SK-N-MC (cell line): ENCODE measurements around the gene LPCAT3.
A peak's percentile ranks its signal among the peaks of the same experiment; 100 is the strongest.

Experiments used
- DNase-seq: peaks from one replicate; pipeline ENCODE4 v3.0.0-alpha.2; 2011; ENCODE audit warnings: low read depth, low spot score
- H3K27ac ChIP-seq: fragments of 200-600 bp; sonication (generic); 2 replicates; pipeline ENCODE4 v1.5.1; 2016; ENCODE audit warnings: mixed run types
- H3K36me3 ChIP-seq: fragments of 200-600 bp; sonication (generic); 2 replicates; pipeline ENCODE4 v1.6.1; 2017; ENCODE audit warnings: antibody characterized with exemption, low read length, mixed read lengths; ENCODE audit not compliant: insufficient read depth
- H3K4me3 ChIP-seq: fragments of 200-600 bp; sonication (generic); 2 replicates; pipeline ENCODE4 v1.5.1; 2016
- H3K9ac ChIP-seq: fragments of 200-600 bp; sonication (generic); 2 replicates; pipeline ENCODE4 v1.8.0; 2017; ENCODE audit warnings: mixed run types, mixed read lengths; ENCODE audit not compliant: insufficient read length
- H3K9me3 ChIP-seq: fragments of 200-600 bp; sonication (generic); 2 replicates; pipeline ENCODE4 v1.6.1; 2017; ENCODE audit warnings: low read depth, mild to moderate bottlenecking, antibody characterized with exemption, low read length, moderate library complexity, mixed read lengths
- EZH2 ChIP-seq: fragments of 200-600 bp; sonication (generic); IDR thresholded peaks from one replicate; pipeline ENCODE4 v1.6.1; 2017; ENCODE audit warnings: antibody characterized with exemption
- FOXP2 ChIP-seq: optimal IDR thresholded peaks from 2 replicates; pipeline ENCODE3; 2011; ENCODE audit warnings: mild to moderate bottlenecking, moderate library complexity; ENCODE audit not compliant: insufficient read depth; ENCODE audit errors: extremely low read length, control extremely low read depth
- POLR2AphosphoS5 ChIP-seq: IDR thresholded peaks from 2 replicates; pipeline ENCODE4 v1.6.1; 2012; ENCODE audit warnings: mild to moderate bottlenecking, low read depth, low read length, borderline replicate concordance

Gene LPCAT3

DNA sequence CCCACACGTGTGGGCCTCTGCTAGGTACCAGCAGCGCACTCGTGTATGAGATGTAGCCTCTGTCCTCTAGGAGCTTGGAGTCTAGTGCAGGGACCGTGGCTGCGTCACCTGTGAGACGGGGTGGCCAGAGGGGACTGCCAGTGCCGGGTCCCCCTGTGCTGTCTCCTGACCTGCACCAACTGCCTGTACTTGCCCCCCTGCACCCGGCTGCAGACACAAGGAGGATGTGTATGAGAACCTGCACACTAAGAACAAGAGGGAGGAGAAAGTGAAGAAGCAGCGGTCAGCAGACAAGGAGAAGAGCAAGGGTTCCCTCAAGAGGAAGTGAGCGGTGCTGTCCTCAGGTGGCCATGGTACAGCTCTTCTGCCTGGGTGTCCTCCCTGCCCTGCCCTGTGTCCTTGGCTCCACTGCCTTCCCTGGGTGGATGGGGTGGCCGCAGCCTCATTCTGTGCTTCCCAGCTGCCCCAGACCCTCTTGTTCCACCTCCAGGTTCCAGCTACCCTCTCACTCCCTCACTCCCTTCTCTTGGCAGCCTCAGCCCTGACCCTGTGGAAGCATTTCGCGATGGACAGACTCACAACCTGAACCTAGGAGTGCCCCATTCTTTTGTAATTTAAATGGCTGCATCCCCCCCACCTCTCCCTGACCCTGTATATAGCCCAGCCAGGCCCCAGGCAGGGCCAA lies 57.5 kb downstream of the LPCAT3 start:
- Histone ChIP-seq H3K4me3 (no peak overlapping the region), H3K27ac (peak overlapping the region; percentile 94), H3K9ac (peak overlapping the region; percentile 73)

DNA sequence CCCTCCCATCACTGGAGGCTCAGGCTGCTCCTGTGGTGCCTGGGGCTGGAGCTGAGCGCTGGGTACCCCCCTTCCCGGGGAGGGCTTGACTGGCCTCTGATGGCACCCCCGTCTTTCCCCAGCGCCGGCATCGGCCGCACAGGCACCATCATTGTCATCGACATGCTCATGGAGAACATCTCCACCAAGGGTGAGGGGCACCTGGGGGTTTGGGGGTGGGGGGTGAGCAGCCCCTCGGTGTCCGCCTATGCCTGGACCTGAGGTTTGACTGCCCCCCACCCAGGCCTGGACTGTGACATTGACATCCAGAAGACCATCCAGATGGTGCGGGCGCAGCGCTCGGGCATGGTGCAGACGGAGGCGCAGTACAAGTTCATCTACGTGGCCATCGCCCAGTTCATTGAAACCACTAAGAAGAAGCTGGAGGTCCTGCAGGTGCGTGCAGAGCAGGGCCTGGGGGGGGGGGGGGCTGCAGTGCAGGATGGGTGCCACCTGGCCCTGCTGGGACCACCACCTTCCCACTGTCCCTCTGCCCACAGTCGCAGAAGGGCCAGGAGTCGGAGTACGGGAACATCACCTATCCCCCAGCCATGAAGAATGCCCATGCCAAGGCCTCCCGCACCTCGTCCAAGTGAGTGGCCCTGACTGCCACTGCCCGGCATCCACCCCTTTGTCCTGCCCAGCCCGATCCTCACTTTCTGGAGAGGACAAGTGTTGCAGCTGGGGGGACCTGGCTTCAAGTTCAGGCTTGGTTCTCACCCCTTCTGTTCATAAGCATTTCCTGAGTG lies 58.3 kb downstream of the LPCAT3 start:
- Histone ChIP-seq H3K4me3 (no peak overlapping the region), H3K9ac (no peak overlapping the region)

More for the DNA sequence above, 57.5 kb downstream of the LPCAT3 start:
- DNase-seq = no peak
- peaks cover 6% of the 10 kb centered on the region for H3K36me3 ChIP-seq
- H3K9me3 ChIP-seq = no peaks in the 10 kb centered on the region
- TF ChIP-seq EZH2 (no peak), FOXP2 (no peak), POLR2AphosphoS5 (no peak)

DNA sequence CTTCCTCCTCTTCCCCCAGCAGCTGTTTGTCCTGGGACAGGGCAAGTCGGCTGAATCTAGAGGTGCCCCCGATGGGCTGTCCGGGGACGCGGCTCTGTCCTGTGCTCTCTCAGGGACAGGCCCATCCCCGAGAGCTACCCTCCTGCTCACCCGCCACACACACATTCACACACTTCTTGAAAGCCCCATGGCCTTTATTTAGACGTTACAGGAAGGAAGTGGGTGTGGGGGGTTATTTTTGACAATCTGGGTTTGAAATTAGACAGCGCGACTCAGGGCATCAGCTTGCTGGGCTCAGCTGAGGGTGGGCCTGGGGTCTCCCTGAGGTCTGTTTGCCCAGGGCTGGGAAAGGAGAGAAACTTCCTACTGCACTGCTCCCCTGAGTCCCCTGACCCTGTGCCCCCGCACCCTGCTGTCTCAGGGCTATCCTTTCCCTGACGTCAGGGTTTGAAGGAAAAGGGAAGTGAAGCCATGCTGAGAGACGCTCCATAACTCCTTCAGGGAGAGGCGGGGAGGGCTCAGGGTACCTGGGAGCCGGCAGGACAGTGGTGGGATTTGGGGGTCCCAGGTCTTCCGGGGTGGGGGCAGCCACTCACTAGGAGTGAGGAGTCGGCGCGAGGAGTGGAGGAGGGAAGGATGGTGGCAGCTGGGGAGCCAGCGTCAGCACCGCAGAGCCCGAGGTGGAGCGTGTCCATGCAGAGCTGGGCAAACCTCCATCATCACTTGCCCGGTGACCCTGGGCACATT lies 59.0 kb downstream of the LPCAT3 start:
- Histone ChIP-seq H3K9me3 (no peaks in the 10 kb centered on the region), H3K36me3 (no peaks in the 10 kb centered on the region), H3K4me3 (no peak overlapping the region), H3K9ac (peak overlapping the region; percentile 49), H3K27ac (peak overlapping the region; percentile 60)
- no peak for DNase-seq
- TF ChIP-seq EZH2 = no peak
- TF ChIP-seq POLR2AphosphoS5 = no peak
- no peak for TF ChIP-seq FOXP2

More for the DNA sequence above, 58.3 kb downstream of the LPCAT3 start:
- Histone ChIP-seq H3K9me3 (no peaks in the 10 kb centered on the region), H3K36me3 (no peaks in the 10 kb centered on the region), H3K27ac (no peak overlapping the region)
- TF ChIP-seq EZH2 = no peak
- TF ChIP-seq POLR2AphosphoS5 = no peak
- TF ChIP-seq FOXP2 = no peak
- no peak for DNase-seq

DNA sequence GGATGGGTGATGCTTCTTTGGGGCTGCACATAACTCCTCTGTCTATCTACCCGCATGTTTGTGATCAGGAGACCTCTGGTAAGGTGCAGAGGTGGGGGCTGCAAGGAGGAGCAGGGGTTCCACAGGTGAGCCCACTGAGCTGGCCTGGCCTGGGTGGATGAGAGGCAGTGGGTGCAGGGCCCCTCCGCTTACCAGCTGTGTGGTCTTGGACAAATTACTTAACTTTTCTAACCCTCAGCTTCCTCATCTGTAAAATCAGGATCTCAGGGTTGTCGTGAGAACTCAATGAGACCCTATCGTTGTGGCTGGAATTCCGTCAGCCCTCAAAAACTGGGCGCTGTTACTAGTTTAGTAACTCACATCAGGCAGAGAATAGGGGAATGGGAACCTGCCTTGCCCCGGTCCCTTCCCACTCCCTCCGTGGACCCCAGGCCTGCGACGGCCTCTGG lies 59.6 kb downstream of the LPCAT3 start:
- peak overlapping the region; percentile 49 for H3K9ac ChIP-seq
- peak overlapping the region; percentile 60 for H3K27ac ChIP-seq
- no peaks in the 10 kb centered on the region for H3K36me3 ChIP-seq
- TF ChIP-seq EZH2 (no peak), FOXP2 (no peak), POLR2AphosphoS5 (no peak)
- DNase-seq = no peak
- H3K4me3 ChIP-seq = no peak overlapping the region
- no peaks in the 10 kb centered on the region for H3K9me3 ChIP-seq

DNA sequence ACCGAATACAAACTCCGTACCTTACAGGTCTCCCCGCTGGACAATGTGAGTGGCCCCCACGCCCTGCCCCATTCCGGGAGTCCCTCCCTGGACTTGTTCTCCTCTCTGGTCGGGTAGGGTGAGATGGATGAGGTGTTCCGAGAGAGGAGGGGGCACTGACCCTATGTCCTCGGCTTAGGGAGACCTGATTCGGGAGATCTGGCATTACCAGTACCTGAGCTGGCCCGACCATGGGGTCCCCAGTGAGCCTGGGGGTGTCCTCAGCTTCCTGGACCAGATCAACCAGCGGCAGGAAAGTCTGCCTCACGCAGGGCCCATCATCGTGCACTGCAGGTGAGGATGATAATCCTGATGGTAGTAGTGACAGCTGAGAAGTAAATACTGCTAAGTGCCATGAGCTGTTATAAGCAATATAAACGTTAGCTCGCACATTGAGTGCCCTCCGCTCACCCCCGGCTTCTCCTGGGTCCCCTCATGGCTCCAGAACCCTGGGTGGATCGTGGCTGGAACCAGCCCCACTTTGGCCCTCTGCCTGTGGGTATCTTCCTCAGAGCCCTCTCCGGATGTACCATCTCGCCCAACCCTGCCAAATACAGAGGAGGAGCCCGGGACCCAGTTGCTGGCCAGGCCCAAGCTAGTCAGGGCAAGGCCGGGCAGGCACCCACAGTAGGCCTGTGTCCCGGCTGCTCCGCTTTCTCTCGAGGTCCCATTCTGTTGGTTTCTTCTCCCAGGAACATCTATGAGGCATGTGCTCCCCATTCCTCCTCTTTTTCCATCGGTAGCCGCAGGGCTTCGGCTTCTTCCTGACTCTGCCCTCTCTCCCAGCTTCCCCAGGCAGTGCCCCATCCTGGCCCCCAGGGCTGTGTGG lies 60.3 kb downstream of the LPCAT3 start:
- Histone ChIP-seq H3K27ac (no peak overlapping the region), H3K4me3 (no peak overlapping the region), H3K9ac (peak overlapping the region; percentile 49), H3K36me3 (no peaks in the 10 kb centered on the region), H3K9me3 (no peaks in the 10 kb centered on the region)
- TF ChIP-seq FOXP2 (no peak), EZH2 (no peak), POLR2AphosphoS5 (no peak)
- DNase-seq = no peak

- no peak for DNase-seq
- TF ChIP-seq POLR2AphosphoS5 (no peak), FOXP2 (no peak), EZH2 (no peak)
- no peak overlapping the region for H3K27ac ChIP-seq
- no peaks in the 10 kb centered on the region for H3K36me3 ChIP-seq
- no peak overlapping the region for H3K9ac ChIP-seq
- no peaks in the 10 kb centered on the region for H3K9me3 ChIP-seq
- H3K4me3 ChIP-seq = no peak overlapping the region
These were observed 61.0 kb downstream of the LPCAT3 start for GRCh38 chr12:6957151-6957701.

- H3K27ac ChIP-seq = no peak overlapping the region
These were observed 62.1 kb downstream of the LPCAT3 start for GRCh38 chr12:6956021-6956727.

More at GRCh38 chr12:6956021-6956727, 62.1 kb downstream of the LPCAT3 start:
- TF ChIP-seq POLR2AphosphoS5 = no peak
- no peak for TF ChIP-seq FOXP2
- no peak for TF ChIP-seq EZH2
- Histone ChIP-seq H3K9ac (no peak overlapping the region), H3K4me3 (no peak overlapping the region), H3K9me3 (no peaks in the 10 kb centered on the region), H3K36me3 (no peaks in the 10 kb centered on the region)
- DNase-seq = no peak
